GM12875 (cell line): ENCODE results near the gene AUP1.
"Not testable (repeated sequence)": the region's sequence is repeated elsewhere in the genome, so short reads cannot be mapped to it uniquely, and the experiment has no call there.

Experiments used
- H3K4me3 ChIP-seq: one replicate; pipeline ENCODE4 v1.5.1; 2011; ENCODE audit warnings: low read depth, low read length, control low read depth
- TF ChIP-seq, protein P1 (sequence below): IDR thresholded peaks from 2 replicates; pipeline ENCODE4 v1.5.1; 2011; ENCODE audit warnings: low read depth, mild to moderate bottlenecking, control low read depth, inconsistent platforms, low read length, moderate library complexity, borderline replicate concordance; ENCODE audit not compliant: insufficient read depth

Gene AUP1

DNA sequence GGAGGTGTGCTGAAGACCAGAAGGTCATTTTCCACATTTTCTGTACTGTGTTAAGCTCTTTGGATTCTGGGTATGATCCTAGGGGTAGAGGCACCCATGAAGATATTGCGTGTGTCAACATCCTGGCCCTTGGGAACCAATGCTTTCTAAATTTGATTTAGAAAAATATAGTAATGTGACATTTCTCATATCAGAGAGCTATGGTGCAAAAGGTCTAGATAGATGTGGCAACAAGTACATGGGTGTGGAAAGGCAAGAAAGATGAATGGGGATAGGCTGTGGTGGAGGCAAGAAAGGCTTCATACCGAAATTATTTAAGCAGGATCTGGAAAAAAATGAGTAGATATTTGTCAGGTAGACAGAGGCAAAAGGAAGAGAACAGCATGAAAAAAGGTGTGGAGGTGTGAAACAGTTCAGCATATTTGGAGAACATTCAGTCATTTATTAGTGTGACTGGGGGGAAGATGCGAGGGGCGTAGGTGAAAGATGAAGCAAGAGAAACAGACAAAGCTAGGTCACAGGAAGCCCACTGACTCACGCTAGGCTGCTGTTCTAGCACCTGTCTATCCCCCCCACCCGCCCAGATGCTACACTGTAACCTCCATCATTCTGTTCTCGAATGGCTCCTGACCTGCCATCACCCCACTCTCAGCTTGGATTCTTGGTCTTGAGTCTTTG, 36.7 kb upstream of the AUP1 start:
- H3K4me3 ChIP-seq: no peak overlapping the region
- TF ChIP-seq, protein P1, sequence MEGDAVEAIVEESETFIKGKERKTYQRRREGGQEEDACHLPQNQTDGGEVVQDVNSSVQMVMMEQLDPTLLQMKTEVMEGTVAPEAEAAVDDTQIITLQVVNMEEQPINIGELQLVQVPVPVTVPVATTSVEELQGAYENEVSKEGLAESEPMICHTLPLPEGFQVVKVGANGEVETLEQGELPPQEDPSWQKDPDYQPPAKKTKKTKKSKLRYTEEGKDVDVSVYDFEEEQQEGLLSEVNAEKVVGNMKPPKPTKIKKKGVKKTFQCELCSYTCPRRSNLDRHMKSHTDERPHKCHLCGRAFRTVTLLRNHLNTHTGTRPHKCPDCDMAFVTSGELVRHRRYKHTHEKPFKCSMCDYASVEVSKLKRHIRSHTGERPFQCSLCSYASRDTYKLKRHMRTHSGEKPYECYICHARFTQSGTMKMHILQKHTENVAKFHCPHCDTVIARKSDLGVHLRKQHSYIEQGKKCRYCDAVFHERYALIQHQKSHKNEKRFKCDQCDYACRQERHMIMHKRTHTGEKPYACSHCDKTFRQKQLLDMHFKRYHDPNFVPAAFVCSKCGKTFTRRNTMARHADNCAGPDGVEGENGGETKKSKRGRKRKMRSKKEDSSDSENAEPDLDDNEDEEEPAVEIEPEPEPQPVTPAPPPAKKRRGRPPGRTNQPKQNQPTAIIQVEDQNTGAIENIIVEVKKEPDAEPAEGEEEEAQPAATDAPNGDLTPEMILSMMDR: no peak

DNA sequence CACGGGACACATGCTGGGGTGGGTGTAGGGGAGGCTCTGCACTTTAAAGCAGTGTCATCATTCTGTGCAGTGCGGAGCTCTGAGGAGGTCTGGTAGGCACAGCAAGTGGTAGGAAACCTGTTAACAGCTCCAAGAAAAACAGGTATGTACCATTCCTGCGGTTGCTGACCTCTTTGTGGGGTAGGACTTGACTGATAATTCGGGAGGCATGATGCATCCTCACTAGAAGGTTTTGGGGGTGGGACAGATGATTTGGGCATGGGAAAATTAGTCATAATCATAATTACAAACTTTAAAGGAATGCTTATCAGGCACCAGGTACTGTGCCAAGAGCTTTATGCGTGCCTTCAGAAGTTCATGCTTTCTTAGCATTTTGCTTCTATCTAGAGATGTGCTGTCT, 34.7 kb upstream of the AUP1 start:
- TF ChIP-seq, protein P1: no peak
- no peak overlapping the region for H3K4me3 ChIP-seq

DNA sequence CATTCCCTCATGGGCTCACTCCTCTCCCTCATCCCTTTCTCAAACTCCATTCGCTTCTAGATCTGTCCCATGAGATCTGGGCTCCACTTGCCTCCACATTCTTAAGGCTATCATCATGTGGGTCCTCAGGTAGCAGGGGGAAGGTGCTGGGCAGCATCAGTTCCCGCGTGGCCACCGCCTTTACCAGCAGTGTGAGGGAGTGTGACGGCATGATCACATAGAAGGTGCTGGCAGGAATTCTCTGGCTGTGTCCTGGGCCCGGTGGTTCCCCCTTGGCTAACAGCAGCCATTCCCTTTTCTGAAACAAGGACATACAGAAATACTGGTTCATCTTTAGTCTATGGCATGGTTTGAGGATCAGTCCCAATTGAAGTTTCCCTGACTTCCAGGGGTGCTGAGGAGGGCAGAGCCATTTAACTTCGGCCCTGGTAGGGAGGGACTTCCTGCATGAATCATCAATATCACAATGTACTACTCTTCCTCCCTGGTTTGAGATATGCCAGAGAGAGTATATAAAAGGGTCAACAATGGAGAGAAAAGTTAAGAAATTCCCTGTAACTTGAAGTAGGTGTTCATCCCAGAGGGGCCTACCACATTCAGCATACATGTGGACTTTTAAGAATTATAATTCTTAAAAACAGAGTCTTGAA, 32.7 kb upstream of the AUP1 start:
- TF ChIP-seq, protein P1: no peak
- H3K4me3 ChIP-seq: no peak overlapping the region

DNA sequence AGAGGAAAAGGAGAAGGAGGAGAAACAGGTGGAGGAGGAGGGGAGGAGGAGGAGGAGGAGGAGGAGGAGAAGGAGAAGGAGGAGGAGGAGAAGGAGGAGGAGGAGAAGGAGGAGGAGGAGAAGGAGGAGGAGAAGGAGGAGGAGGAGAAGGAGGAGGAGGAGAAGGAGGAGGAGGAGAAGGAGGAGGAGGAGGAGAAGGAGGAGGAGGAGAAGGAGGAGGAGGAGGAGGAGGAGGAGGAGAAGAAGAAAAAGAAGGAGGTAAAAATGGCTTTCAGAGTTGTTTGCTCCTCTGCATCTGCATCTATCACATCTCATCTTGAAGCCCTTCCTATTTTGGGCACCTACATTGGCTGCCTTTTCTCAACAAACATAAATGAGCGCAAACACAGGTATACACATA, 31.5 kb upstream of the AUP1 start:
- H3K4me3 ChIP-seq: not testable (repeated sequence)

DNA sequence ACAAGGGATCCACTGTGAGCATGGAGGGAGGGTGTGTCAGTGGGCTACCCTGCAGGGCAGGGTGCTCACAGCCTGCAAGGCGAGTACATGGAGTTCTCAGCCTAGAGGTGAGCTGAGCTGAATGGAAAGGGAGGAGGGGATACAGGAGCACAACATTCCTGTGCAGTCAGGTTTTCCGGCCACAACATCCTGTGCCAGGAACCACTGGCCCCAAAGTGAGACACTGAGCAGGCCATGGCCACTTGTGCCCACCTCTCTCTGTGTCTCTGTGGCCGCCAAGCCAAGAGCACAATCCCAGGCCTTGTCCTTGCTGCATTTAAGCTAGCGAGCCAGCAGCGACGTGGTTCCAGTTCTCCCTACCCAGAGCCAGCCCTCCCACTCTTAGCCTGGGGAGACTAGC, 31.1 kb upstream of the AUP1 start:
- no peak overlapping the region for H3K4me3 ChIP-seq
- TF ChIP-seq, protein P1: no peak

DNA sequence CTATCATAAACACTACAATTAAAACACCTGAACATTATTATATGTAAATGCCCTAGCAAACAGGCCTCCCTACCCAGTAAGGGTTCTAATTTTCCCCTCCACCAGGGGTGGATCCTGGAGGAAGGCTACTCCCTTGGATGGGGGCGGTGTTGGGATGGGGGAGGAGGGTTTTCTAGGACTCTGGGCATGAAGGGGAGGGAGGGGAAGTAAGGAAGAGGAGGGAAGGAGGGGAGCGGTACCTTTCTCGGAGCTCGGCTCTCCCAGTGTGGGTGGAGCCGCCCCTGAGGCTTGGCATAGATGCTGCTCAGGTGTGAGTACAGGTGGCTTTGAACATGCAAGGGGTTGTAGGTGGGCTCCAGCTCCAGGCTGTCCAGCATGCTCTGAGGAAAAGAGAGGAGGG, 30.4 kb upstream of the AUP1 start:
- no peak overlapping the region for H3K4me3 ChIP-seq
- TF ChIP-seq, protein P1: no peak

DNA sequence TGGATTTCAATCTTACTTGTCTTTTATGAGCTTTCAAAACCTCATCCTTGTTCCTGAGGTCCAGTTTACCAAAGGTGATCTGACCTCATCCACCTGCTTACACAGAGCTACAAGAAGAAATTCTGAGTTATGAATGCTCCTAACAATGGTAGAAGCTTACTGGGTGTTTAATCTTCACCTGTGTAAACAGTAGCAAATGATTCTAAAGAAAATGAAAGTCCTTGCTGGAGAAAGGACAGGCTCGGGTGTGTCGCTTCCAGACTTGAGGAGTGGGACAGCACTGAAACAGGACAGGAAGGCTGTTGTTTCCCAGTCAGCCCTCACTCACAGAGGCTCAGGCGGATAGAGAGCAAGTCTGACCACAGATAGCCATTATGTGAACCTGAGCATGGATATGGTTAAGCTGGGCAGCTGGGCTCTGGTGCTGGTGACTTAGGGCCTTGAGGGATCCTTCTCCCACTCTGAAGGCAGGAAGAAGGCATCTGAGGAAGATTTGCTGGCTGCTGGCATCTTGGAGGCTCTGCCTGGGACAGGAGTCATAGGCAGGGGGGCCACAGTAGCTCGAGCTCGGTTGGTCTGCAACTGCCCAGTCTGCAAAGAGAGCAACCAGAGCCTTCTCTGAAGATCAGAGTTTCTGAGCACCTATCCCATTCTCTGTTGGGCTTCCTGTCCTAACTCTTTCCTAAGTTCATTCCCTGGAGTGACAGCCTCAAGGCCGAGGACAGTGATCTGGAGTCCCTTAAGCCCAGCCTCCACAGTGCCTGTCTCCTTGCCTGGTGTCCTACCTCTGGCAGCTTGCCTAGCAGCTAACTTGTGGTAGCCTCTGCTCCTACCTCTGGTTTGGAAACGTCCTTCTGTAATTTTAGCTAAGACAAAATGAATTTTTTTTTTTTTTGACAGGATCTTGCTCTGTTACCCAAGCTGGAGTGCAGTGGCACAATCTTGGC, 29.1 kb upstream of the AUP1 start:
- TF ChIP-seq, protein P1: no peak

More for the DNA sequence above, 29.1 kb upstream of the AUP1 start:
- no peak overlapping the region for H3K4me3 ChIP-seq
